Suppressor macrophage treated with lipopolysaccharide for 4 hours (primary cell): ENCODE measurements around the gene PLXDC2.

Source experiments
- DNase-seq: peaks from one replicate; pipeline ENCODE4 v3.0.0-alpha.2; 2020

Gene PLXDC2

GRCh38 chr10:20065814-20066213 lies 249.6 kb downstream of the PLXDC2 start:
- DNase-seq, result no peak

DNA sequence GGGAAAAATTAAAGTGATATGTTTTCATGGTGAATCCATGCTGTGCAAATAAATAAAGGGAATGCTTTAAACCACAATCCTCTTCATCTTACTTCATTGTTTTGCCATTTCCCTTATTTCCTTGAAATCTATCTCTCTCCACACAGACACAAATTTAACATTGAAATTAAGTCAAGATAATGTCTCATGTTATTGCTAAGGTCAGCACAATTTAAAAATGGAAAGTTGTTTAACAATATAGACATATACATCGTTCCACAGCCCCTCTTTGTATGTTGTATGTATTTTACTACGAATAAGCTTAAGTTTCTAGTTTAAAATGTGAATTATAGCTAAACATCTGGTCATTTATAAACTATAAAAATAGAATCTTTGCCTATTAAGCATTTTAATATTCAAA lies 256.9 kb downstream of the PLXDC2 start:
- DNase-seq, result no peak

DNA sequence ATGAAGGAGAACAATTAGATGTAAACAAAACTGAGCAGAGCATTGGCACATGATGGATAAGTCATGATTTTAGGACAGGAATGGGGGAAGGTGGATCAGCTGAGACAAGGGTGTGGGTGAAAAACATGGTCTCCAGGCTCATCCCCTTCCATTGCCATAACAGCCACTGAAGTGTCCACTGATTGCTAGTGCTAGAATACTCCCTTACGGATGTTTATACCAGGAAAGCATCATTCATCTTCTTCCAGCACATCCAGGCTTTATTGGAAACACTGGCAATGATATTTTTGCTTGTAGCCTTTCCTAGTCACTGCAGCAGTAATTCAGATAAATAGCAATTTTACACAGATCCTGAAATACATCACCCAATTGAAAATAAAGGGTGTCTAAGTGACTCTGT lies 259.5 kb downstream of the PLXDC2 start:
- no peak for DNase-seq

GRCh38 chr10:20084451-20084850 lies 268.2 kb downstream of the PLXDC2 start:
- no peak for DNase-seq

- no peak for DNase-seq
These were observed 268.9 kb downstream of the PLXDC2 start for GRCh38 chr10:20085115-20085514.

DNA sequence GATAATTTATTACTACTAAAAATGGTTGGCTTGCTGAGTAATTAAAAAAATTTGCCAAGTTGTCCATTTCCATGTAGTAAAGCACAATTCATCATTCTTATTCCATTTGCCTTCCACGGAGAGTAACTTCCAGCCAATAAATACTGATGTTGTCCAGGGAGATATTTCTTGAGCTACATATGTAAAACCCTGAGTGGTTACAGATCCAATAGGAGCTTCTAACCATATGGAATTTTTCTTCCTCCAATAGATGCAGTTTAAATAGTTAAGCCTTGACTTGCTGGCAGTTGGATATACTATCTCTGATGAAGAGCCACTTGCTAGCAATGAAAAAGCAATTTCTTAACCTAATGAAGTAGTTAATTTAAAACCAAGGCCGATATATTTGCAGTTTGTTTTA lies 271.1 kb downstream of the PLXDC2 start:
- no peak for DNase-seq

DNA sequence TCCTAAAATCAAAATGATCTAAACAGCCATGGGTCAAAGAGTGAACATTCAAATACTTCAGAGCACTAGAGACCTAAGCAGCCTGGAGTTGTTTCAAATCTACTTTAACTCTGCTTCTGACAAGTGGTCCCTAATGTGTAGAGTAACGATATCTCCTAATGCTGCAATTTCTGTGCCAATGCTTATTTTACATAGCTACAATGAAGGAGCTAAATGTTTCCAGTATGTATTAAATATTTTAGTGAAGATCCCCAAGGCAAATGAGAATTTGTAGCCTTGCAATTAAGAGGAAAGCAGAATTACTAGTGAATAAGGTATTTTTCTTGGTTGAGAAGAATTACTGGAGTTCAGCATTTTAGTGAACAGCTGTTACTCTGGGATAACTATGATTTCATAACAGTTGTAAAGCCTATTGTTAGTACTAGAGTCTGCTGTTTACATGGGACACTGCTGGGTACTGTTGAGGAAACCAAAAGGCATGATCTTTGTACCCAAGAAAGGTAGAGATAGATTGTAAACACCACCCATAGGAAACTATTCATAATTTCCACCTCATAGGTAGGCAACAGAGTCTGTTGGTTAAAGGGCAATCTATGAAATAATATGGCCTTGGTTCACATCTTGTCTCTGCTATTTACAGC lies 271.9 kb downstream of the PLXDC2 start:
- DNase-seq, result no peak

- no peak for DNase-seq
These were observed 273.6 kb downstream of the PLXDC2 start for GRCh38 chr10:20089879-20090278.

GRCh38 chr10:20090831-20091230 lies 274.6 kb downstream of the PLXDC2 start:
- no peak for DNase-seq

- no peak for DNase-seq
These were observed 275.5 kb downstream of the PLXDC2 start for GRCh38 chr10:20091698-20092097.

DNA sequence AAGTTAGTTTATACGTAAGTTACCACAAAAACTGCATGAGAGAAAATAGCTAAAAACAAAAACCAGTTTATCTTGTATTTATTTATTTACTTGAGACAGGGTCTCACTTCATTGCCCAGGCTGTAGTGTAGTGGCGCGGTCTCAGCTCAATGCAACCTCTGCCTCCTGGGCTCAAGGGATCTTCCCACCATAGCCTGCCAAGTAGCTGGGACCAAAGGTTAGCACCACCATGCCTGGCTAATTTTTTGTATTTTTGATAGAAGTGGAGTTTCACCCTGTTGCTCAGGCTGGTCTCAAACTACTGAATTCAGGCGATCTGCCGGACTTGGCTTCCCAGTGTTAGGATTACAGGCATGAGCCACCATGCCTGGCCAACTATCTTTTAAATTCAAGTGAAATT lies 277.4 kb downstream of the PLXDC2 start:
- no peak for DNase-seq

- no peak for DNase-seq
These were observed 278.2 kb downstream of the PLXDC2 start for GRCh38 chr10:20094226-20094976.

DNA sequence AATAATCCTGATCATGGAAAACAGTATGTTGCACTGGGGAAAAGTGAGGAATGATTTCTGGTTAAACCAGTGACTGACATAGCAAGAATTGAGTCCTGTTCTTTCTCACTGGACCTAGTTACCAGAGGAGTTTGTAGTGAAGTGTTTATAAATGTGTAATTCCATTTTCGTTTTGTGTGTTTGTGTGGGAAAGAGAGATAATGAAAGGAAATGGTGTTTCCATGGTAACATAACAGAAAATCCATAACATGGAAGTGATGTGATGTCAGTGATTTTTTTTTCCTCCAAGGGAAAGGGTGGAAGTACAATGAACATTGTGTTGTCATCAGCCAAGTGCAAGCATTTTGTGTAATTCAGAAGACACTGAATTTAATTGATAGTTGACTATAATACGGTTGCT lies 283.9 kb downstream of the PLXDC2 start:
- peak; percentile 63 for DNase-seq

DNA sequence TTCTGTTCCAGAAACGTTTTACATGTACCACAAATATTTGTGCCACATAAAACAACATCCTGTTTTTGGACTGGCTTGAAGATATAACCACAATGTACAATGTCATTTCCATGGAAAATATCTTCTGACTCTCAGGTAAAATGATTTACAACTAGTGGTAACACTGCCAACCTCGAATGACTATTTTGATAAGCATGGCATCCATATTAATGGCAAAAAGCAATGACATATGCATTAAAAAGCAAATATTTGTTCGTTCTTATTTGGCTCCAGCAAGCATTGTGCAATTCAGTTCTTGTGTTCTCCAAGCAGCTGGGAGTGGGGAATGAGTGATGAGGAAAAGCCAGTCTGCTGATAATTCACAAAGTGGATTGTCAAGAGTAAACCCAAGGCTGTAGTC lies 289.0 kb downstream of the PLXDC2 start:
- no peak for DNase-seq

GRCh38 chr10:20105931-20106330 lies 289.7 kb downstream of the PLXDC2 start:
- no peak for DNase-seq

DNA sequence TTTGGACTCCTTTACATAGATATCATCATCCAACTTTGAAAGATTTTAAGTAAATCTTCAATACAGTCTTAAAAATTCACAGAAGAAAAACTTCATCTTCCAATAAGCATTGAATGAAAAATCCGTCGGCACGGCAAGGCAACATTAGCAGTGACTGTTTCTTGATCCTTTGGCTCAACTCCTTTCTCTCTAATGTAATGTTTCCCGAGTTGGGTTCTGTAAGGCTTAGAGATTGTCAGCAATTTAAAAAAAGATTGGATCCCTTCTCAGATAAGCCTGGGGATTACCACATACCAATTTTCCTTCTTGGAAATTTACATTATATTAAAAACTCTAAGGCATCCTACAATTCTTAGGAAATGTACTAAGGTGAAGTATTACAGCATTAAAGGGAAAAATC lies 291.8 kb downstream of the PLXDC2 start:
- DNase-seq, result no peak

- DNase-seq, result no peak
These were observed 293.4 kb downstream of the PLXDC2 start for GRCh38 chr10:20109613-20110012.

GRCh38 chr10:20110125-20111100 lies 294.2 kb downstream of the PLXDC2 start:
- DNase-seq, result no peak

DNA sequence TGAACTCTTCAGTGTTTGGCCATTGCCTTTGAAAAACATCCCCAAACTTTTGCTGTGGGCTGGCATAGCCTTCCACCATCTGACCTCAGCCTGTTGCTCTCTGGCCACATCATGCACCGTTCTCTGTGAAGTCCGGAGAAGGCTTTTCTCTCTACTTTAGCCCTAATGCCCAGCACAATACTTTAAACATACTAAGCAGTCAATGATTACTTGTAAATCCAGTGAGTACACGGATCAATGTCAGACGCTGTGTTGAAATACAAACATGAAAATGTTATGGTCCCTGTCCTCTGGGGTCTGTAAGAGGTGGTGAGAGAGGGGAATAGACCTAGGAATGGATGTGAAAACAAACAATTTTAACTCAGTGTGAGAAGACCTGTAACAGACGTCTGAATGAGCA lies 297.9 kb downstream of the PLXDC2 start:
- no peak for DNase-seq

GRCh38 chr10:20115894-20116293 lies 299.7 kb downstream of the PLXDC2 start:
- no peak for DNase-seq

DNA sequence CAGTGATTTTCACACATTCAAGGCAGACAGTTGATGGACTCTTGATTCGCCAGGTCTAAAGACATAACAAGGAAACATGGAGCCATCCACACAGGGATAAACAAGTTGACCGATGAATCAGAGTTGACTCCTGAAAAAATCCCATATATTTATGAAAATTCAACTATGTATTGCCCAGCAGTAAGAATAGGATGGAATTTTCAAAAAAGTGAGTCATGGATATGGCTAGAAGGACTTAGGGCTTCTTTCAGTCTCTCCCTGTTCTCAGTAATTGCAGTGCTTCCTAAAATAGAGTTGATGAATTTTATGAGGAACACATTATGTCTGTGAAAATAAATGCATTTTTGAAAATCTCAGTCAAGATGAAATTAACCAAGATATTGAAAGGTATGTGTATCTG lies 301.2 kb downstream of the PLXDC2 start:
- DNase-seq, result no peak

GRCh38 chr10:20118119-20118518 lies 301.9 kb downstream of the PLXDC2 start:
- no peak for DNase-seq

DNA sequence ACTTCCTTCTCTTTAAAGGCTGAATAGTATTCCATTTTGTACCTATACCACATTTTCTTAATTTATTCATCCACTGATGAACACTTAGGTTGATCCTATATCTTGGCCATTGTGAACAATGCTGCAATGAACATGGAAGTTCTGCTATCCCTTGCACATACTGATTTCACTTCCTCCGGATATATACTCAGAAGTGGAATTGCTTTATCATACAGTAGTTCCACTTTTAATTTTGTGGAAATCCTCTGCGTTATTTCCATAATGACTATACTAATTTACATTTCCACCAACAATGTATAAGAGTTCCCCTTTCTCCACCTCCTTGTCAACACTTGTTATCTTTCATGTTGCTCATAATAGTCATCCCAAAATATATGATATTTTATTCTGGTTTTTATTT lies 312.6 kb downstream of the PLXDC2 start:
- DNase-seq, result peak; percentile 85

DNA sequence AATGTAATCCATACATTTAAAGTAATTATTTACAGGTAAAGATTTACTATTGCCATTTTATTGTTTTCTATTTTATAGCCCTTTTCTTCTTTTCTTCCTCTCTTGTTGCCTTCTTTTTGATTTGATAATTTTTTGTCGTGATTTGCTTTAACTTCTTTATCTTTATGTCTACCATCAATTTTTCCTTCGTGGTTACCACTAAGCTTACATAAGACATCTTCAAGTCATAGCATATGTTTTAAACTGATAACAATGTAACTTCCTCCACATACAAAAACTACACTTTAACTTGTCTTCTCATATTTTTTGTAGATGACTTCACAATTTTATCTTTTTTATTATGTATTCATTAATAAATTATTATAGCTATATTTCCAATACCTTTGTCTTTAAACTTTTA lies 316.6 kb downstream of the PLXDC2 start:
- no peak for DNase-seq
